Measurements from ENCODE around the gene NEK1.

GRCh38 chr4:169571435-169571834 lies 40.9 kb downstream of the NEK1 start:
- no peak for TF ChIP-seq EZH2 (IDR thresholded peaks at IDR 0.05; ENCODE audit: insufficient read depth, poor library complexity, severe bottlenecking)
- TF ChIP-seq EZH2phosphoT487 (IDR thresholded peaks at IDR 0.05; ENCODE audit: insufficient read depth, low read depth), result no peak
